CD4-positive, CD25-positive, alpha-beta regulatory T cell (primary cell): ENCODE measurements around the gene PHF19. TPM values are rescaled to one million over a fixed set of nuclear protein-coding genes. Genes with fewer than 3 reads are reported as not detected.

Experiments
- ATAC-seq, 2 donors: fragments of 150-1000 bp; cut with Tn5 transposase; one replicate each; pipeline ENCODE4 v1.10.0; 2021; ENCODE audit warnings: low read depth in 2 of 2, moderate number of reproducible peaks in 2 of 2, moderate library complexity in 1 of 2
- DNase-seq, 3 donors: peaks; one replicate each; pipeline versions ENCODE4 v3.0.0 to v3.0.0-alpha.2; 2012 to 2022; ENCODE audit warnings: mixed read lengths in 1 of 3
- H3K27ac ChIP-seq: one replicate; pipeline ENCODE4 v1.7.0; 2013; ENCODE audit warnings: mild to moderate bottlenecking, low read length; ENCODE audit not compliant: insufficient read depth, poor library complexity, severe bottlenecking
- H3K27me3 ChIP-seq: one replicate; pipeline ENCODE4 v1.7.0; 2013; ENCODE audit warnings: low read length; ENCODE audit not compliant: control insufficient read depth, insufficient read depth
- H3K36me3 ChIP-seq: one replicate; pipeline ENCODE4 v1.7.0; 2013; ENCODE audit warnings: mild to moderate bottlenecking, low read length, moderate library complexity; ENCODE audit not compliant: control insufficient read depth, insufficient read depth
- H3K4me1 ChIP-seq: 2 replicates; pipeline ENCODE4 v1.7.0; 2013; ENCODE audit warnings: mild to moderate bottlenecking, low read length; ENCODE audit not compliant: insufficient read depth, control insufficient read depth, poor library complexity, severe bottlenecking
- H3K4me3 ChIP-seq: one replicate; pipeline ENCODE4 v1.7.0; 2013; ENCODE audit warnings: low read depth, mild to moderate bottlenecking, low read length, moderate library complexity
- H3K9me3 ChIP-seq, 2 experiments: 1 replicate in 1 of 2; 2 replicates in 1 of 2; pipeline ENCODE4 v1.7.0; 2013; ENCODE audit warnings: low read length in 2 of 2, mild to moderate bottlenecking in 1 of 2, moderate library complexity in 1 of 2; ENCODE audit not compliant: control insufficient read depth in 2 of 2
- H3K27ac Mint-ChIP-seq, 3 donors: one replicate each; pipeline ENCODE4 v1.8.0; 2020 to 2022; ENCODE audit warnings: mild to moderate bottlenecking in 3 of 3, mixed read lengths in 3 of 3, moderate library complexity in 2 of 3
- H3K27me3 Mint-ChIP-seq: one replicate; pipeline ENCODE4 v1.8.0; 2022; ENCODE audit warnings: mild to moderate bottlenecking, mixed read lengths
- H3K36me3 Mint-ChIP-seq: one replicate; pipeline ENCODE4 v1.8.0; 2020; ENCODE audit warnings: mixed read lengths
- H3K4me1 Mint-ChIP-seq, 4 donors: one replicate each; pipeline ENCODE4 v1.8.0; 2020 to 2022; ENCODE audit warnings: mixed read lengths in 4 of 4, mild to moderate bottlenecking in 1 of 4
- H3K4me3 Mint-ChIP-seq, 4 donors: one replicate each; pipeline ENCODE4 v1.8.0; 2020 to 2022; ENCODE audit warnings: mild to moderate bottlenecking in 4 of 4, mixed read lengths in 4 of 4, moderate library complexity in 3 of 4
- H3K9me3 Mint-ChIP-seq, 7 donors: one replicate each; pipeline ENCODE4 v1.8.0; 2020 to 2022; ENCODE audit warnings: mixed read lengths in 7 of 7, mild to moderate bottlenecking in 3 of 7, moderate library complexity in 2 of 7
- polyA plus RNA-seq, 4 donors: library from polyadenylated mRNA; unstranded; fragments of 300-500 nt; fragmentation: Illumina TruSeq; gene quantifications; one replicate each; pipeline ENCODE4 v1.2.3, GENCODE V29; 2021
- total RNA-seq: library from RNA; stranded (reverse); gene quantifications from one replicate; pipeline ENCODE4 v1.2.3, GENCODE V29; 2022

Gene PHF19
- total and polyA plus RNA-seq, 5 donors from 2014 or later = 21.4 to 149 (median 40.0) TPM

GRCh38 chr9:120877276-120878034 lies 467 bp upstream of the PHF19 start:
- H3K4me1 ChIP-seq = peaks cover 80% of the 10 kb centered on the region
- Mint-ChIP-seq H3K36me3 (peaks cover 3% of the 10 kb centered on the region), H3K27ac (peak overlapping the region; percentile 95 to 98 (median 96)), H3K9me3 (no peaks in the 10 kb centered on the region), H3K4me3 (peak overlapping the region; percentile 96 to 99 (median 98)), H3K27me3 (no peaks in the 10 kb centered on the region), H3K4me1 (peaks cover 40 to 85% (median 67%) of the 10 kb centered on the region in 4 donors)
- peak overlapping the region; percentile 94 for H3K27ac ChIP-seq
- H3K27me3 ChIP-seq = no peaks in the 10 kb centered on the region
- peaks cover 25% of the 10 kb centered on the region for H3K36me3 ChIP-seq
- DNase-seq (peak; percentile 63 to 81 (median 64)), ATAC-seq (peak; percentile 40 to 52)
- H3K9me3 ChIP-seq = no peaks in the 10 kb centered on the region
- H3K4me3 ChIP-seq = peak overlapping the region; percentile 94

GRCh38 chr9:120875954-120876841 lies 790 bp downstream of the PHF19 start:
- Mint-ChIP-seq H3K4me1 (peaks cover 40 to 81% (median 65%) of the 10 kb centered on the region in 4 donors), H3K27me3 (no peaks in the 10 kb centered on the region), H3K9me3 (no peaks in the 10 kb centered on the region), H3K36me3 (peaks cover 13% of the 10 kb centered on the region), H3K4me3 (peak overlapping the region; percentile 81 to 89 (median 86)), H3K27ac (peak overlapping the region; percentile 87 to 93 (median 87))
- H3K27me3 ChIP-seq = no peaks in the 10 kb centered on the region
- peak overlapping the region; percentile 53 for H3K4me3 ChIP-seq
- H3K36me3 ChIP-seq = peaks cover 31% of the 10 kb centered on the region
- peak; percentile 61 to 95 (median 80) for DNase-seq
- peak; percentile 35 to 45 for ATAC-seq
- H3K27ac ChIP-seq = peak overlapping the region; percentile 94
- H3K4me1 ChIP-seq = peaks cover 72% of the 10 kb centered on the region
- no peaks in the 10 kb centered on the region for H3K9me3 ChIP-seq

GRCh38 chr9:120875643-120875953 lies 1.4 kb downstream of the PHF19 start:
- peaks cover 14% of the 10 kb centered on the region for H3K36me3 Mint-ChIP-seq
- H3K27ac ChIP-seq = peak overlapping the region; percentile 94
- peak overlapping the region; percentile 84 to 90 (median 87) for H3K27ac Mint-ChIP-seq
- peaks cover 70% of the 10 kb centered on the region for H3K4me1 ChIP-seq
- no peaks in the 10 kb centered on the region for H3K9me3 ChIP-seq
- H3K27me3 Mint-ChIP-seq = no peaks in the 10 kb centered on the region
- H3K4me3 ChIP-seq = peak overlapping the region; percentile 44
- H3K4me3 Mint-ChIP-seq = peak overlapping the region; percentile 34 to 89 (median 72)
- no peaks in the 10 kb centered on the region for H3K9me3 Mint-ChIP-seq
- H3K36me3 ChIP-seq = peaks cover 37% of the 10 kb centered on the region
- peaks cover 34 to 79% (median 63%) of the 10 kb centered on the region in 4 donors for H3K4me1 Mint-ChIP-seq
- DNase-seq (no peak), ATAC-seq (no peak)
- H3K27me3 ChIP-seq = no peaks in the 10 kb centered on the region

GRCh38 chr9:120875195-120875565 lies 1.8 kb downstream of the PHF19 start:
- no peak for DNase-seq
- Mint-ChIP-seq H3K4me1 (peaks cover 31 to 78% (median 59%) of the 10 kb centered on the region in 4 donors), H3K27me3 (no peaks in the 10 kb centered on the region)

GRCh38 chr9:120874226-120875194 lies 2.5 kb downstream of the PHF19 start:
- Mint-ChIP-seq H3K9me3 (no peaks in the 10 kb centered on the region), H3K4me3 (peak overlapping the region; percentile 42 to 89 (median 65)), H3K27ac (peak overlapping the region; percentile 69 to 87 (median 87)), H3K36me3 (peaks cover 14% of the 10 kb centered on the region), H3K4me1 (peaks cover 28 to 76% (median 53%) of the 10 kb centered on the region in 4 donors), H3K27me3 (no peaks in the 10 kb centered on the region)
- ATAC-seq = no peak
- peaks cover 43% of the 10 kb centered on the region for H3K36me3 ChIP-seq
- peak overlapping the region; percentile 58 for H3K27ac ChIP-seq
- H3K27me3 ChIP-seq = no peaks in the 10 kb centered on the region
- DNase-seq = no peak
- H3K4me3 ChIP-seq = peak overlapping the region; percentile 44
- H3K9me3 ChIP-seq = no peaks in the 10 kb centered on the region
- H3K4me1 ChIP-seq = peaks cover 70% of the 10 kb centered on the region

More at GRCh38 chr9:120875195-120875565, 1.8 kb downstream of the PHF19 start:
- Histone ChIP-seq H3K36me3 (peaks cover 41% of the 10 kb centered on the region), H3K27me3 (no peaks in the 10 kb centered on the region), H3K27ac (peak overlapping the region; percentile 94), H3K4me3 (peak overlapping the region; percentile 44), H3K4me1 (peaks cover 70% of the 10 kb centered on the region), H3K9me3 (no peaks in the 10 kb centered on the region)
- peak overlapping the region; percentile 84 to 90 (median 87) for H3K27ac Mint-ChIP-seq
- ATAC-seq = no peak
- peak overlapping the region; percentile 34 to 89 (median 72) for H3K4me3 Mint-ChIP-seq
- H3K9me3 Mint-ChIP-seq = no peaks in the 10 kb centered on the region
- peaks cover 14% of the 10 kb centered on the region for H3K36me3 Mint-ChIP-seq

- H3K4me3 ChIP-seq = peak overlapping the region; percentile 37
- peak overlapping the region in 3 of 4 donors; percentile 7 to 89 (median 68) for H3K4me3 Mint-ChIP-seq
- peaks cover 43% of the 10 kb centered on the region for H3K36me3 ChIP-seq
- peaks cover 14% of the 10 kb centered on the region for H3K36me3 Mint-ChIP-seq
- H3K4me1 ChIP-seq = peaks cover 67% of the 10 kb centered on the region
- no peaks in the 10 kb centered on the region for H3K9me3 Mint-ChIP-seq
- peaks cover 20 to 72% (median 45%) of the 10 kb centered on the region in 4 donors for H3K4me1 Mint-ChIP-seq
- H3K27me3 Mint-ChIP-seq = no peaks in the 10 kb centered on the region
- peak overlapping the region; percentile 66 to 87 (median 87) for H3K27ac Mint-ChIP-seq
- no peaks in the 10 kb centered on the region for H3K27me3 ChIP-seq
- peak in 1 of 3 donors; percentile 44 for DNase-seq
- H3K27ac ChIP-seq = peak overlapping the region; percentile 58
- no peaks in the 10 kb centered on the region for H3K9me3 ChIP-seq
- no peak for ATAC-seq
These were observed 3.5 kb downstream of the PHF19 start for GRCh38 chr9:120873512-120873911.
